SK-N-MC (cell line): Measurements from ENCODE around the gene SIL1.
"Not testable (repeated sequence)": the region's sequence is repeated elsewhere in the genome, so short reads cannot be mapped to it uniquely, and the experiment has no call there.

ENCODE experiments used
- DNase-seq: peaks from one replicate; pipeline ENCODE4 v3.0.0-alpha.2; 2011; ENCODE audit warnings: low read depth, low spot score
- H3K27ac ChIP-seq: fragments of 200-600 bp; sonication (generic); 2 replicates; pipeline ENCODE4 v1.5.1; 2016; ENCODE audit warnings: mixed run types
- H3K36me3 ChIP-seq: fragments of 200-600 bp; sonication (generic); 2 replicates; pipeline ENCODE4 v1.6.1; 2017; ENCODE audit warnings: antibody characterized with exemption, low read length, mixed read lengths; ENCODE audit not compliant: insufficient read depth
- H3K4me3 ChIP-seq: fragments of 200-600 bp; sonication (generic); 2 replicates; pipeline ENCODE4 v1.5.1; 2016
- H3K9ac ChIP-seq: fragments of 200-600 bp; sonication (generic); 2 replicates; pipeline ENCODE4 v1.8.0; 2017; ENCODE audit warnings: mixed run types, mixed read lengths; ENCODE audit not compliant: insufficient read length
- H3K9me3 ChIP-seq: fragments of 200-600 bp; sonication (generic); 2 replicates; pipeline ENCODE4 v1.6.1; 2017; ENCODE audit warnings: low read depth, mild to moderate bottlenecking, antibody characterized with exemption, low read length, moderate library complexity, mixed read lengths
- EZH2 ChIP-seq: fragments of 200-600 bp; sonication (generic); IDR thresholded peaks from one replicate; pipeline ENCODE4 v1.6.1; 2017; ENCODE audit warnings: antibody characterized with exemption
- FOXP2 ChIP-seq: optimal IDR thresholded peaks from 2 replicates; pipeline ENCODE3; 2011; ENCODE audit warnings: mild to moderate bottlenecking, moderate library complexity; ENCODE audit not compliant: insufficient read depth; ENCODE audit errors: extremely low read length, control extremely low read depth
- POLR2AphosphoS5 ChIP-seq: IDR thresholded peaks from 2 replicates; pipeline ENCODE4 v1.6.1; 2012; ENCODE audit warnings: mild to moderate bottlenecking, low read depth, low read length, borderline replicate concordance

Gene SIL1

DNA sequence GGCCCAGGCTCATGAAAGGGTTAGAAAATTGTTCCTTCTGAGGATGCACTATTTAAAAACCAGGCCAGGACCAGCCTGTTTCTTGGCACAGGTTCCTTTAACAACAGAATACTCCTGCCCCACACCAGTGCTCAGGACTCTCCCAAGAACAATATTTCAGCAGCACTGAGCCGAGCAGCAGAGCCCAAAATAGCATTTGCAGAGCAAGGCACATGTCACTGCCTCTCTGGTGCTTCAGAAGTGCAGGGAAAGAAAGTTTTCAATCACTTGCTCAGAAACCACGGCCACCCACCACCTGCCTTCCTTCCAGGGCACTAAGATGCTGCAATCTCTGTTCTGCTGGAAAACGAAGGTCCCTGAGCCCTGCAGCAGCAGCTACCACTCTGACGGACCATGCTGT is 77.6 kb downstream of the SIL1 start:
- Histone ChIP-seq H3K4me3 (no peak overlapping the region), H3K9me3 (no peaks in the 10 kb centered on the region), H3K36me3 (peaks cover 7% of the 10 kb centered on the region; the same call in 1 of the 2 replicates), H3K9ac (no peak overlapping the region), H3K27ac (no peak overlapping the region)
- no peak for TF ChIP-seq EZH2
- TF ChIP-seq POLR2AphosphoS5: no peak
- no peak for TF ChIP-seq FOXP2
- DNase-seq: no peak

DNA sequence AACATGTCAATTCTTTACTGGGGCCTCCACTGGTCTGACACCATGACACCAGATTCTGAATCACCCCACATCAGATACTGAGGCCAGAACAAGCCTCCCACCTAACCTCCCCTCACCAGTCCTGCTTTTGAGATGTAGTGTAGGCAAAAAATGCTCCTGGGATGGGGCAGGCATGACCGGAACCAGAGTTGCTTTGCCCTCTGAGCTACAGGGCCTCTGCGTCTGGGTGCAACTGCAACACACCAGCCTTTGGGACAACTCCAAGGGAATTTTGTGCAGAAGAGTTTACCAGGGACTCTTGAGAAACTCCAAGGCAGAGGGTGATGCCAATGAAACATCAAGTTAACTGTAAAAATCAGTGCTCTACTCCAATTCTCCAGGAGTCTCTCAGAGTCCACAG is 79.4 kb downstream of the SIL1 start:
- peaks cover 7% of the 10 kb centered on the region; the same call in 1 of the 2 replicates for H3K36me3 ChIP-seq
- no peaks in the 10 kb centered on the region for H3K9me3 ChIP-seq
- H3K9ac ChIP-seq: no peak overlapping the region
- no peak for DNase-seq
- TF ChIP-seq EZH2 (no peak), FOXP2 (no peak), POLR2AphosphoS5 (no peak)
- H3K27ac ChIP-seq: no peak overlapping the region
- H3K4me3 ChIP-seq: no peak overlapping the region

DNA sequence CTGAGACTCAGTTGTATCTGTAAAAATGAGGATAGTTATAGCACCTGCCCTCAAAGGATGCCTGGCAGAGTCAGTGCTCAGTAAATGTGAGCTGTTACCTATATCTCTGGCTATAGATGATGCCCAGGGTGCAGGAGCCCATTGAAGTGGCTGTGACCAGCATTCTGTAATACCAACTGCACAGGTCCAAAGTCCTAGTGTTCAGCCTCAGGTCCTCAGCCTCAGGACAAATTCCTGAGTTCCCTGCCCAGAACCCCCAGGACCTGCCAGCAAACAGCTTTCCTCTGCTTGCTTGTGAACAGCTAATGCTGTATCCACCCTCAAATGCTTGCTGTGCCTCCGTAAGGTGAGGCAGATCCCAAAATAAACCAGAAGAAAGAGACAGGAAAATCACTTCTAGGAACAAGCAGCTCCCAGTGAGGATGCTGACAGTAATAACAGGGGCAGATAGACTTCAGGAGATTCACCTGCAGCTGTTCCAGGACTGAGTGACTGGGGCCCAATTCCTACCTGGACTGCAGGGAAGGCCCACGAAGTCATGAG is 80.8 kb downstream of the SIL1 start:
- no peak for TF ChIP-seq FOXP2
- TF ChIP-seq POLR2AphosphoS5: no peak
- no peak for TF ChIP-seq EZH2

DNA sequence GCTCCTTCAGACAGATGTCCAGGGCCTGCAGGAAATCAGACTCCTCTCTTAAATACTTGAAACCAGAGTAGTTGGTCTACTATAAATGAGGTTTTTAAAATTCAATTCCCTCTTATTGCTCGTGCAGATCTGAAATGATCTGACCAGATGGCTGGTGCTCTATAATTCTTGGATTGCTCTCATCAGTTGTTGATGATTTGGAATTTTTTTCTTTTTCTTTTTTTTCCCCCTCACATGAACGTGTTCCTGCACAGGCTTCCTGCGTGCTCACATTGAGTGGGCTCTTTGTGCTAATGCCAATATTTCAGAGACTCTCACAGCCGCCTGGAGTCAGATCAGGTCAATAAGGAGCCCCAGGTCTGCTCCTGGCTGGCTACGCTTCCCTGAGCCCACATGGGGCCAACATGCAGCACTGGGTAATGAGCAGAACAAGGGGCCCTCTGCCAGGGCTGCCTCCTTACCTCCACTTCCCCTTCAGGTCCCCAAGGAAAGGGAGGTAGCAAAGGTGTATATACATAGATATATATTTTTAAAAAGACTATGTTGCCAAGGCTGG is 82.0 kb downstream of the SIL1 start:
- Histone ChIP-seq H3K4me3 (no peak overlapping the region), H3K36me3 (peaks cover 7% of the 10 kb centered on the region; the same call in 1 of the 2 replicates), H3K9me3 (no peaks in the 10 kb centered on the region), H3K9ac (no peak overlapping the region), H3K27ac (no peak overlapping the region)
- no peak for DNase-seq
- TF ChIP-seq FOXP2: no peak
- no peak for TF ChIP-seq POLR2AphosphoS5
- TF ChIP-seq EZH2: no peak

More for the DNA sequence above, 80.8 kb downstream of the SIL1 start:
- no peak overlapping the region for H3K4me3 ChIP-seq
- H3K27ac ChIP-seq: no peak overlapping the region
- peaks cover 7% of the 10 kb centered on the region; the same call in 1 of the 2 replicates for H3K36me3 ChIP-seq
- H3K9ac ChIP-seq: no peak overlapping the region
- no peaks in the 10 kb centered on the region for H3K9me3 ChIP-seq
- DNase-seq: no peak

DNA sequence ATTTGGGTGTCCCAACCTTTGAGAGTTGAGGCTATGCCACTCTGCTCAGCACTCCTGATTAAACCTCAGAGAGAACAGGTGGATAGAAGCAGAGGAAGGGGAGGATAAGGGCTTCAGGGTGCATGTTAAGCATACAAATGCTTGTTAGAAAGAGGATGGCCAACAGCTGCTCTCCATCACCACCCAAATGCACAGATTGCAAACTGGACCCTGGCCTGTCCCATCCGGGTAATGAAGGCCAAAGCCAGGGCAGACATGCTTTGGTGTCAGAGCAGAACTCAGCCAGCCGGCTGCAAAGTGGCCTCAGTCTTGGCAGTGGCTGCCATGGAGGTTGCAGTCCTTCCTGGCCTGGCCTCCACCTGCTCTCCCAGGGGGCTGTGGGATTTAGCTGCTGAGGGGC is 84.3 kb downstream of the SIL1 start:
- Histone ChIP-seq H3K36me3 (no peaks in the 10 kb centered on the region), H3K9ac (no peak overlapping the region), H3K9me3 (no peaks in the 10 kb centered on the region), H3K27ac (no peak overlapping the region), H3K4me3 (no peak overlapping the region)
- TF ChIP-seq POLR2AphosphoS5 (no peak), EZH2 (no peak), FOXP2 (no peak)
- no peak for DNase-seq

DNA sequence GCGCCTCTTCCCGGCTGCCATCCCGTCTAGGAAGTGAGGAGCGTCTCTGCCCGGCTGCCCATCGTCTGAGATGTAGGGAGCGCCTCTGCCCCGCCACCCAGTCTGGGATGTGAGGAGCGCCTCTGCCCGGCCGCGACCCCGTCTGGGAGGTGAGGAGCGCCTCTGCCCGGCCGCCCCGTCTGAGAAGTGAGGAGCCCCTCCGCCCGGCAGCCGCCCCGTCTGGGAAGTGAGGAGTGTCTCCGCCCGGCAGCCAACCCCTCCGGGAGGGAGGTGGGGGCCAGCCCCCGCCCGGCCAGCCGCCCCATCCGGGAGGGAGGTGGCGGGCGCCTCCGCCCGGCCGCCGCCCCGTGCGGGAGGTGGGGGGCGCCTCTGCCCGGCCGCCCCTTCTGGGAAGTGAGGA is 85.8 kb downstream of the SIL1 start:
- H3K9me3 ChIP-seq, H3K4me3 ChIP-seq, H3K27ac ChIP-seq, DNase-seq, H3K9ac ChIP-seq, H3K36me3 ChIP-seq: not testable (repeated sequence)

DNA sequence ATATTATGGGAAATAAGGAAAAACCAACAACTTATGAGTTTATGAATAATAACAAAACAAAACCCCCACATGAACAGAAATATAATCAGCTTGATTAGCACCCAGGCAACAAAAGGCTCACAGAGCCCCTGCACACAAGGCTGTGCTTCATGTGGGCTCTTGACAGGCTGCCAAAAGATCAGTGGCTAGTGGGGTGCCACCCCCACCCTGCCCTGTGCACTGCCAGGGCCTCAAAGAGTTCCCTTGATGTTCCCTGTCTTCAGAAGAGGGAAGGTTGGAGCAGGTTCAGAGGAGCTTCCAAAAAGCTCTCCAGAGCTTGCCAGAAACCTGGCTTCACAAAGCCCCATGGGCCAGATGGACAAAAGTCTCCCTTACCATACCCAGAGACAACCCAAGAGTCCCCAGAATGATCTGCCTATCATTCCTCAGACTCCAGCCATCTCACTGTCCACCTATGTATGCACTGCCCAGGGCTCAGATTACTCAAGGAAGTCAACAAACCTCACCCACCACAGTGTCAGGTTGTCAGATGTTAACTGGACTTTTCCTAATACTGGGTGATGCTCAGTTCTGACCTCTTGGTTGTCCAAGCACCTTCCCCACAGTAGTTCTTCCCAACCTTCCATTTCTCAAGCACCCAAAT is 87.5 kb downstream of the SIL1 start:
- H3K9ac ChIP-seq: no peak overlapping the region
- no peak overlapping the region for H3K27ac ChIP-seq
- no peak overlapping the region for H3K4me3 ChIP-seq
- H3K9me3 ChIP-seq: no peaks in the 10 kb centered on the region
- TF ChIP-seq POLR2AphosphoS5 (no peak), FOXP2 (no peak), EZH2 (no peak)
- no peak for DNase-seq
- no peaks in the 10 kb centered on the region for H3K36me3 ChIP-seq

DNA sequence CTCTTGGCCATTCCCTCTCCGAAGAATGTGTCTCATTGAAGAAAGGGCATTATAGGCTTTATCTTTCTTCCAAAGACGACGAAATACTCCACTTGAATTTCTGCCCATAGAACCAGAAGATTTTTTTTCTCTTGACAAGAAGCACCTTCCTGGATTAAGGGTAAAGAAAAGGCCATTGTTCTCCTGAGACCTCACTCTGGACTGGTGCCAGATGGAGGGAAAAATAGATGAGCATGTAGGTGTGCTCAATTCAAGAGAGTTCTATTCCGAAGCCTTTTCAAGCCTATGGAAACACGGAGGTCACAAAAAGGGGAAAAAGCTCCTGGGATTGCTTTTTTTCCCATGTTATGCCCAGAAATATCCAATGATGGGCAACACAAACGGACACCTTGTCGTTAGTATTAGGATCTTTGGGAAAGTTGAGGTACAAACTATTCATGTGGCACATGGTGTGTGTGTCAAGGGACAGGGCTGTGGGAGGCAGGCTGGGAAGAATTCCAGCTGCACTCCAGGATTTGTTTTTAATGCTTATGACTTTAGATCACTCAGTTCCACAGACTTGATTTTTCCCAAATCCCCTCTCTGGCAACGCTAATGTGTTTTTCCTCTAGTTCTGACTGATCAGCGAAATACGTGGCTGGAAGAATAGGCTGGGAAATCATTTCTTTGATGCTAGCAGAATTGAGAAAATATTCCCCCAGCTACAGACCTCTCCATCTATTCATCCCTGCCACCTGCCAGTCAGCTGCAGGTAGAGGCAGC is 89.9 kb downstream of the SIL1 start:
- no peaks in the 10 kb centered on the region for H3K36me3 ChIP-seq
- H3K4me3 ChIP-seq: no peak overlapping the region
- H3K27ac ChIP-seq: no peak overlapping the region
- H3K9ac ChIP-seq: no peak overlapping the region
- no peak for DNase-seq
- H3K9me3 ChIP-seq: no peaks in the 10 kb centered on the region
- no peak for TF ChIP-seq FOXP2
- no peak for TF ChIP-seq POLR2AphosphoS5
- no peak for TF ChIP-seq EZH2
